ENCODE results near the gene UXS1. TPM values are rescaled to one million over a fixed set of nuclear protein-coding genes. Genes with fewer than 3 reads are reported as not detected.

Gene UXS1
- total RNA-seq, 1 donor: 22.8 TPM

DNA sequence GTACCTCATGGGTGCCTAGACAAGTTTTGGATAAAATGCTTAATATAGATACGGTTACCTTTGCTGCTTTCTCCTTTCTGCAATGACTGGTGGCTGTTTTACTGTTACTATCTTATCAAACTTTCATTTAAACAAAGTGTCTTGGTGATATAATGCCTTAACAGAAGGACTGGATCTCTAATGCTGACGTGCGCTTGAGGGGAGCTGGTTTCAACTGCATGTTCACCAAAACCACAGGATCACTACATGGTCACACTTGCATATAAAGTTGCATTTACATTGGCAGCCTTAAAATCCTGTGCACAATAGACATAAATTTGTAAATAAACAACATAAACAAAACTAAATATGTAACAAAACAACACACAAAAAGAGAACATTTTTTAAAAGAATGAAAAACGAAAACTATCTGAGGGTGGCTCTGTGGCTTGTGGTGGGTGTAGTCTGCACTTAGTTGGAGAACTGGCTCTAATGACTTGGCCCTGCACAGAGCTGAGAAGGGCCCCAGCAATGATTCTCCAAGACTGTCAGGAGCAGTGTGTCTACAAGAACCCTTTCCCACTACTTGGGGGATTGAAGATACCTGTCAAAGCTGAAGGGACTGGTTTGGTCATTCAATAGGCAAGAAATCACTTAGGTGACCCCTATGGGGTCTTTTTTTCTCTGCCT, 135.5 kb downstream of the UXS1 start:
- Histone ChIP-seq H3K27me3 (ENCODE audit: insufficient read depth, low read length) (peaks cover 8% of the 10 kb centered on the region), H3K79me2 (ENCODE audit: insufficient read depth, low read length) (no peaks in the 10 kb centered on the region), H3K4me3 (ENCODE audit: insufficient read depth, low read length) (no peak overlapping the region), H3K9me3 (ENCODE audit: low read depth, low read length) (no peaks in the 10 kb centered on the region), H3K4me1 (ENCODE audit: insufficient read depth, low read length) (peaks cover 9% of the 10 kb centered on the region), H3K27ac (ENCODE audit: low read depth, low read length) (no peak overlapping the region), H3K36me3 (ENCODE audit: insufficient read depth, low read length) (no peaks in the 10 kb centered on the region), H3K4me2 (ENCODE audit: insufficient read depth, low read length) (no peak overlapping the region), H4K20me1 (ENCODE audit: insufficient read depth, low read length) (no peaks in the 10 kb centered on the region), H2AFZ (ENCODE audit: low read length) (no peak overlapping the region)
- DNase-seq (ENCODE audit: insufficient read length, low spot score, missing footprints): no peak
- TF ChIP-seq, protein P1, sequence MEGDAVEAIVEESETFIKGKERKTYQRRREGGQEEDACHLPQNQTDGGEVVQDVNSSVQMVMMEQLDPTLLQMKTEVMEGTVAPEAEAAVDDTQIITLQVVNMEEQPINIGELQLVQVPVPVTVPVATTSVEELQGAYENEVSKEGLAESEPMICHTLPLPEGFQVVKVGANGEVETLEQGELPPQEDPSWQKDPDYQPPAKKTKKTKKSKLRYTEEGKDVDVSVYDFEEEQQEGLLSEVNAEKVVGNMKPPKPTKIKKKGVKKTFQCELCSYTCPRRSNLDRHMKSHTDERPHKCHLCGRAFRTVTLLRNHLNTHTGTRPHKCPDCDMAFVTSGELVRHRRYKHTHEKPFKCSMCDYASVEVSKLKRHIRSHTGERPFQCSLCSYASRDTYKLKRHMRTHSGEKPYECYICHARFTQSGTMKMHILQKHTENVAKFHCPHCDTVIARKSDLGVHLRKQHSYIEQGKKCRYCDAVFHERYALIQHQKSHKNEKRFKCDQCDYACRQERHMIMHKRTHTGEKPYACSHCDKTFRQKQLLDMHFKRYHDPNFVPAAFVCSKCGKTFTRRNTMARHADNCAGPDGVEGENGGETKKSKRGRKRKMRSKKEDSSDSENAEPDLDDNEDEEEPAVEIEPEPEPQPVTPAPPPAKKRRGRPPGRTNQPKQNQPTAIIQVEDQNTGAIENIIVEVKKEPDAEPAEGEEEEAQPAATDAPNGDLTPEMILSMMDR (IDR thresholded peaks at IDR 0.05; ENCODE audit: extremely low read depth, low read depth, low read length): no peak

DNA sequence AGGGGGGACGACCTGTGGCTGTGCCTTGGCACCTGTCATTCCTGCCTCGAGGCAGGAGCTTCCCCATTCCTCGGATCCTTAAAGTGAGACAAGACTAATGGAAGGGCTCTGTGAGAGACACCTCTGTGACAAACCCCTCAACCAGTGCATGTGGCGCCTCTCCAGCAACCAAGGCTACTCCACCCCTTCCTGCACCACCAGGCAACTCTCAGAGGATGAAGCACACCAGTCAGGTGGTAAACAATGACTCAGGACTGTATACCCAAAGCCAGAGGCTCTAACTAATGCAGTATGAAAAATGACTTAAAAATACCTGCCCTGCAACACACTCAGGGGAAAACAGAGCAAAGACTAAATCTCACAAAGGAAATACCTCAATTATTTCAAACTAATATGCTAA, 136.9 kb downstream of the UXS1 start:
- Histone ChIP-seq H3K27me3 (ENCODE audit: insufficient read depth, low read length) (peaks cover 8% of the 10 kb centered on the region), H2AFZ (ENCODE audit: low read length) (no peak overlapping the region), H3K4me3 (ENCODE audit: insufficient read depth, low read length) (no peak overlapping the region), H3K79me2 (ENCODE audit: insufficient read depth, low read length) (no peaks in the 10 kb centered on the region), H4K20me1 (ENCODE audit: insufficient read depth, low read length) (no peaks in the 10 kb centered on the region), H3K36me3 (ENCODE audit: insufficient read depth, low read length) (no peaks in the 10 kb centered on the region), H3K4me1 (ENCODE audit: insufficient read depth, low read length) (peaks cover 19% of the 10 kb centered on the region), H3K27ac (ENCODE audit: low read depth, low read length) (no peak overlapping the region), H3K4me2 (ENCODE audit: insufficient read depth, low read length) (no peak overlapping the region), H3K9me3 (ENCODE audit: low read depth, low read length) (no peaks in the 10 kb centered on the region)
- TF ChIP-seq, protein P1 (IDR thresholded peaks at IDR 0.05; ENCODE audit: extremely low read depth, low read depth, low read length): no peak
- no peak for DNase-seq (ENCODE audit: insufficient read length, low spot score, missing footprints)

DNA sequence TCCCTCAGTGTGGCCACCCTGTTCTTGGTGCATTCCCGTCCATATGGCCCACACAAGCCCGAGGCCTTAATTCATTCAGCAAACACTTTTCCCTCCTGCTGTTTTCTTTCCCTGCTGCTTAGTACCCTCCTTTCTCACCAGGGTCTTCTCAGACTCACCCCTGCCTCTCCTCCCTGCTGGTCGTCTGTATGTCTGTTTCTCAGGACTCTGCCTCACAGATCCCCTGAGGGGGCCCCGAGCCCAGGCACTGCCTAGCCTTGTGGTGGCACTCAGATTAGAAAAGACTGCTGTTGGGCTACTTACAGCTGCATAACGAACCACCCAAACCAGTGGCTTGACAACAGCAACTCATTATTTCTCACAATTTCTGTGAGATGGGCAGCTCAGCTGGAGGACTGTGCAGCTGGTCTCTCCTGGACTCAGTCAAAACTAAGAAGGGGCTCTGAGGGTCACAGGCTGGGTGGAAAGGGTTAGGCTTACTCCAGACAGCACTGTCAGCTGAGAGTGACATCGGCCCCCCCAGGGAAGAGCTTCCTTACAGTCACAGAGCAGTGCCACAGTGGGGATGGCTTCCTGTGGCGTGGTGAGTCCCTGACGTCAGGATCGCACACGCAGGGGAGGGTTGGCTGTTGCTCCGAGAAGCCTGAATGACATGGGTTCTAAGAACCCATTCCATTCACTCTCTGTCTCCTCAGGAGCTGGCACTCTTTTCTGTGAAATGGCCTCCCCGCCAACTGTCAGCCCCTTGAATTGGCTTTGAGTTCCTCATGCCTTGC, 139.0 kb downstream of the UXS1 start:
- H3K36me3 ChIP-seq (ENCODE audit: insufficient read depth, low read length): no peaks in the 10 kb centered on the region
- H3K4me2 ChIP-seq (ENCODE audit: insufficient read depth, low read length): no peak overlapping the region
- H2AFZ ChIP-seq (ENCODE audit: low read length): no peak overlapping the region
- no peaks in the 10 kb centered on the region for H4K20me1 ChIP-seq (ENCODE audit: insufficient read depth, low read length)
- H3K4me3 ChIP-seq (ENCODE audit: insufficient read depth, low read length): no peak overlapping the region
- H3K4me1 ChIP-seq (ENCODE audit: insufficient read depth, low read length): peaks cover 19% of the 10 kb centered on the region
- DNase-seq (ENCODE audit: insufficient read length, low spot score, missing footprints): no peak
- peaks cover 8% of the 10 kb centered on the region for H3K27me3 ChIP-seq (ENCODE audit: insufficient read depth, low read length)
- H3K27ac ChIP-seq (ENCODE audit: low read depth, low read length): no peak overlapping the region
- no peaks in the 10 kb centered on the region for H3K79me2 ChIP-seq (ENCODE audit: insufficient read depth, low read length)
- TF ChIP-seq, protein P1 (IDR thresholded peaks at IDR 0.05; ENCODE audit: extremely low read depth, low read depth, low read length): no peak
- H3K9me3 ChIP-seq (ENCODE audit: low read depth, low read length): no peaks in the 10 kb centered on the region

DNA sequence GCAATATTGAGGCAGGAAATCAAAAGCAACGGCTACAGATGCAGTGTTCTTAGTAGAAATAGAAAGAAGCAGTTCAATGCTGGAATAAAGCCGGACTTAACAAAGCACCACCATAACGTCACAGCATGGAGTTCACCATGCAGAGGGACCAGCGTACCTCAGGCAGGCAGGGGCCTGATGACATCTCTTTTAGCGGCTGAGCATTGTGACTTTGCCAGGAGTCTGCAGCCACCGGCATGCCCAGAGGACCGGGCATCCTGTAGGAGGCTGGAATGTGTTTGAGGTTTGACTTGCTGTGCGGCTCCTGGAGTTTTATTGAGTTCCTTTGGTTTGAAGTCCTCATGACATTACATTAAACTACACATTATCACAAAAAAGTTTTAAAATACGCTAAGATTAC, 139.8 kb downstream of the UXS1 start:
- Histone ChIP-seq H4K20me1 (ENCODE audit: insufficient read depth, low read length) (no peaks in the 10 kb centered on the region), H3K4me1 (ENCODE audit: insufficient read depth, low read length) (peaks cover 19% of the 10 kb centered on the region), H3K79me2 (ENCODE audit: insufficient read depth, low read length) (no peaks in the 10 kb centered on the region), H3K36me3 (ENCODE audit: insufficient read depth, low read length) (no peaks in the 10 kb centered on the region), H2AFZ (ENCODE audit: low read length) (no peak overlapping the region), H3K4me2 (ENCODE audit: insufficient read depth, low read length) (no peak overlapping the region), H3K27ac (ENCODE audit: low read depth, low read length) (no peak overlapping the region), H3K27me3 (ENCODE audit: insufficient read depth, low read length) (peaks cover 8% of the 10 kb centered on the region), H3K9me3 (ENCODE audit: low read depth, low read length) (no peaks in the 10 kb centered on the region), H3K4me3 (ENCODE audit: insufficient read depth, low read length) (no peak overlapping the region)
- TF ChIP-seq, protein P1 (IDR thresholded peaks at IDR 0.05; ENCODE audit: extremely low read depth, low read depth, low read length): no peak
- DNase-seq (ENCODE audit: insufficient read length, low spot score, missing footprints): no peak
